Fibroblast of skin of left quadriceps (primary cell): ENCODE data around the gene VAV1.
A peak's percentile ranks its signal among the peaks of the same experiment; 100 is the strongest.
"Not testable (repeated sequence)": the region's sequence is repeated elsewhere in the genome, so short reads cannot be mapped to it uniquely, and the experiment has no call there.

Experiments used
- DNase-seq, 2 experiments: peaks; one replicate each; pipeline ENCODE4 v3.0.0-alpha.2; 2013; ENCODE audit warnings: low read depth in 2 of 2

VAV1 gene

DNA sequence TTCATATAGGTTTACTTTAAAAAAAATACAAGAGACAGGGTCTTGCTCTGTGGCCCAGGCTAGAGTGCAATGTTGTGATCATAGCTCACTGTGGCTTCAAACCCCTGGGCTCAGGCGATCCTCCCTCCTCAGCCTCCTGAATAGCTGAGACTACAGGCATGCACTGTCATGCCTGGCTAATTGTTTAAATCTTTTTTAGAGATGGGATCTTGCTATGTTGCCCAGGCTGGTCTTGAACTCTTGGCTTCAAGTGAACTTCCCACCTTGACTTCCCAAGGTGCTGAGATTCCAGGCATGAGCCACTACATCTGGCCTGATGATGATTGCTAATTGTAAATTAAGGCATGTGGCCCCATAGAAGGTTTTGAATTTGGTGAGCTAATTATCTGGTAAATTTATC lies 79.5 kb downstream of the VAV1 start:
- no peak for DNase-seq

DNA sequence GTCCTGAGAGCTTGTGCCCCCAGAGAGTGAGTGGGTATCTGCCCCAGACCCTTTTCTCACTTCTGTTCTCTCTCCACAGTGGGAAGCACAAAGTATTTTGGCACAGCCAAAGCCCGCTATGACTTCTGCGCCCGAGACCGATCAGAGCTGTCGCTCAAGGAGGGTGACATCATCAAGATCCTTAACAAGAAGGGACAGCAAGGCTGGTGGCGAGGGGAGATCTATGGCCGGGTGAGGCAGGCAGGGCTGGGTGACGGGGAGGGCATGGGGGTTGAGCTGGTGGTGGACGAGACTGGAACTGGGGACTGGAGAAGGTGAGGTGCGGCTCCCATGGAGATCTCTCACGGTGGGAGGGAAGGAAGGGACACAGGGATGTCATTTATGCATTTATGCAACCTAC lies 81.4 kb downstream of the VAV1 start:
- DNase-seq, result no peak

DNA sequence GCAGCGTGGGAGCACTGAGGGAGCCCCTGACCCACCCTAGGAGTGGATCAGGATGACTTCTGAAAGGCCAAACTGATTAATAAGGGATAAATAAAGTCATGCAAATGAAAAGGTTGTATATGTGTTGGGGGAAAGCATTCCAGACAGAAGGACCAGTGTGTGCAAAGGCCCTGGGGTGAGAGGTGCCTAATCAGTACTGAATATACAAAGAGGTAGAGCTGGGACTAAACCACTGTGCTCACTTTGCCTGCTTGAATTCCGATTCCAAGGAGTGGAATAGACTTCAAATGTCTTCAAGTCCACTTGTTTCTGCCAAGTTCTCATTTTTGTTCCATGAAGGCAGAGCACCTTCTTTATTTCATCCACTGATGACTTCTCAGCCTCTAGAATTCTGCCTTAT lies 82.2 kb downstream of the VAV1 start:
- DNase-seq, result no peak

DNA sequence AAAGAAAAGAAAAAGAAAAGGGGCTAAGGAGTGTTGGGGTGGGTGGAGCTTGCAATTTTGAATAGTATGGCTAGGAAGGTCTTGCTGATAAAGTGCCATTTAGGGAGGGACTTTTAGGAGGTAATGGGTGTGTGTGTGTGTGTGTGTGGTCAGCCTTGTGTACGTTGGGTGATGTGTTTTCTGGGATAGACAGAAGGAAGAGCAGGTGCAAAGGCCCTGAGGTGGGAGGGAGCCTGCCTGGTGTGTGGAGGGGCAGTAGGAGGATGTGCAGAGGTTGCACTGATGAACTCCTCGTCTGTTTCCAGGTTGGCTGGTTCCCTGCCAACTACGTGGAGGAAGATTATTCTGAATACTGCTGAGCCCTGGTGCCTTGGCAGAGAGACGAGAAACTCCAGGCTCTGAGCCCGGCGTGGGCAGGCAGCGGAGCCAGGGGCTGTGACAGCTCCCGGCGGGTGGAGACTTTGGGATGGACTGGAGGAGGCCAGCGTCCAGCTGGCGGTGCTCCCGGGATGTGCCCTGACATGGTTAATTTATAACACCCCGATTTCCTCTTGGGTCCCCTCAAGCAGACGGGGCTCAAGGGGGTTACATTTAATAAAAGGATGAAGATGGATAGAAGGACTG lies 84.4 kb downstream of the VAV1 start:
- DNase-seq, result no peak

- no peak for DNase-seq
These were observed 89.3 kb downstream of the VAV1 start for GRCh38 chr19:6861683-6862286.

DNA sequence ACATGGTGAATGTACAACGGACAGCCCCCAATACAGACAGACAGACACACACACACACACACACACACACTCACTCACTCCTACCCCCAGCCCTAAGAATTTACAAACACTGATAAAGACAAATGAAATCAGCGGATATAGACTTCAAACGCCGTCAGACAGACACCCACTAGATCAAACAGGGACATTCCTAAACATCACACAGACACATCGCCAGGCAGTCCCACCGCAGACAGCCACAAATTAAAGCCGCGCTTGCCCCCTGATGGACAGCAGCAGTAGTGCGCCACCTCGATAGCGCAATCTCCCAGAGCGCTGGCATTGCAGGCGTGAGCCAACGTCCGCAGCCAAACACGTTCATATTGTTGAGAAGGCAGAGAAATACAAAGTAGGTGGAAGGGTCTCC lies 90.2 kb downstream of the VAV1 start:
- DNase-seq, result peak; percentile 50 to 52

- no peak for DNase-seq
These were observed 91.9 kb downstream of the VAV1 start for GRCh38 chr19:6864325-6864940.

- no peak for DNase-seq
These were observed 93.3 kb downstream of the VAV1 start for GRCh38 chr19:6865849-6866248.

DNA sequence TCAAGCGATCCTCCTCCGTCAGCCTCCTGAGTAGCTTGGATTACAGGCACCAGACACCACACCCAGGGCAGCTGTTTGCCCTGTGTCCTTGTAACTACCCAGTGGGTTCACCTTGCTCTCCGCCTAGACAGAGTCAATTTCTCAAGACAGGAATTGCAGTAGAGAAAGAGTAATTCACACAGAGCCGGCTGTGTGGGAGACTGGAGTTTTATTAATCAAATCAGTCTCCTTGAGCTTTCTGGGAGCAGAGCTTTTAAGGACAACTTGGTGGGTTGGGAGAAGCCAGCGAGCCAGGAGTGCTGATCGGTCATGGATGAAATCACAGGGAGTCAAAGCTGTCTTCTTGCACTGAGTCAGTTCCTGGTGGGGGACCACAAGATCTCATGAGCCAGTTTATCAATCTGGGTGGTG lies 94.2 kb downstream of the VAV1 start:
- no peak for DNase-seq

GRCh38 chr19:6868351-6868750 lies 95.8 kb downstream of the VAV1 start:
- DNase-seq, result no peak

GRCh38 chr19:6869151-6869882 lies 96.8 kb downstream of the VAV1 start:
- not testable (repeated sequence) for DNase-seq

DNA sequence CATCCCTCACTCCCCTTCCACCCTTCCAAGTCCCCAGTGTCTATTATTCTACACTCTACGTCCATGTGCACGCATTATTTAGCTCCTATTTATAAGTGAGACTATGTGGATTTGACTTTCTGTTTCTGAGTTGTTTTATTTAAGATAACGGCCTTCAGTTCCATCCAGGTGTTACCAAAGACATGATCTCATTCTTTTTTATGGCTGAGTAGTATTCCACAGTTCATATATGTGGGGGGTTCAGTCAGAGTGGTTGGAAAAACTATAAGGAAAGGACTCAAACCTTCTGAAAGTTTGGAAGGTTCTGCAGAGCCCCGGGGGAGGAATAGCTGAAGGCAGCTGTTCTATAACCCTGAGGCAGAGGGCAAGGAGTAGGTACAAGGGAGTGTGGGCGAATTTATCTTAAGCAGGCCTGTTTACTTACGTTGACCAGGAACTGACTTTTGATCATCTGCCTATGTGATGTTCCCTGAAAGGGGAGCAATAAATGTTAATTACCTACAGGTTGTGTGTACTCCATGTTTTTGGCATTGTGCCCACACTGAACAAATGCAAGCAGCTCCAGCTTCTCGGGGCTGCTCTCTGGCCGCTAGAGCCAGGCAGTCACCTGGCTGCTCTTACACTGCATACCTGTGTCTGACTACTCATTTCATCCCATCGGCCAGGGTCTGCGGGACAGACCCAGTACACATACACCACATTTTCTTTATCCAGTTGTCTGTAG lies 101.4 kb downstream of the VAV1 start:
- DNase-seq, result no peak

DNA sequence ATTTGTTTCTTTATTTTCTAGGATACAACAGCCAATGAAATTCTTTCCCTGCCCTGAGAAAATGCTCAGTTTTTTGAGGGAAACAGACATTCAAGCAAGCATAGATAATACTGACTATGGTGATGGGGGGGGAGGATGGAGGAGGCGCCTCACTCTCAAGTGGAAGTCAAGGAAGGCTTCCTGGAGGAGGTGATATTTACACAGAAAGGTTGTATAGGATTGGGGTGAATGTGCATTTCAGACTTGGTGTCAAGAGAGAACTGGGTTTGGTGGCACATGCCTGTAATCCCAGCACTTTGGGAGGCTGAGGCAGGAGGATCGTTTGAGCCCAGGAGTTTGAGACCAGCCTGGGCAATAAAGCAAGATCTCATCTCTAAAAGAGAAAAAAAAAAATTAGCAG lies 102.7 kb downstream of the VAV1 start:
- DNase-seq, result no peak

DNA sequence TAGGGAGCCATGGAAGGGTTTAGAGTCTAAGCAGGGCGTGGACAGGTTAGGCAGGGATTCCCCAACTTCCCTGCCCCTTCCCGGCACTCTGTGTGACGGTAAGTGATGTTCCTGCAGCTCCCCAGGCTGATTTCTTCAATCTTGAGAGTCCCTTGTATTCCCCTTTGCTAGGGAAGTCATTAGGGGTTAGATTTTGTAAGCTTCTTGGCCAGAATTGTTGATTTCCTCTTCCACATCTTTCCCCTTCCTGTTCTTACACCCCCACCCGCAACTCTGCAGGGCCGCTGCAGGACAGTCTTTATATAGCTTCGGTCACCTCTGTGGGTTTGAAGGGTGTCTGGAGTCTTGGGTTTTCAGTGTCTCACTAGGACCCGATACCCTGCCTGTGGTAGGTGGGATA lies 104.2 kb downstream of the VAV1 start:
- DNase-seq, result no peak

DNA sequence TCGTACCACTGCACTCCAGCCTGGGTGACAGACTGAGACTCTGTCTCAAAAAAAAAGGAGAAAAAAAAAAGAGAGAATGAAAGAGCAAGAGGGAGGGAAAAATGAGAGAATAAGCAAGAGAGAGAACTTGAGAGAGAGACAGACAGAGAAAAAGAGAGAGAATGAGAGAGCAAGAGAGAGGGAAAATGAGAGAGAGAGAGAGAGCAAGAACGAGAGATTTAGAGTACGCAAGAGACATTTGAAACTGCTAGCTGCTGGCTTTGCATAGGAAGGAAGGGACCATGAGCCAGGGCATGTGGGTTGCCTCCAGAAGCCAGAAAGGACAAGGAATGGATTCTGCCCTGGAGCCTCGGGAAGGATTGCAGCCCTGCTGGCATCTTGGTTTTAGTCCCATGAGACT lies 105.3 kb downstream of the VAV1 start:
- no peak for DNase-seq

DNA sequence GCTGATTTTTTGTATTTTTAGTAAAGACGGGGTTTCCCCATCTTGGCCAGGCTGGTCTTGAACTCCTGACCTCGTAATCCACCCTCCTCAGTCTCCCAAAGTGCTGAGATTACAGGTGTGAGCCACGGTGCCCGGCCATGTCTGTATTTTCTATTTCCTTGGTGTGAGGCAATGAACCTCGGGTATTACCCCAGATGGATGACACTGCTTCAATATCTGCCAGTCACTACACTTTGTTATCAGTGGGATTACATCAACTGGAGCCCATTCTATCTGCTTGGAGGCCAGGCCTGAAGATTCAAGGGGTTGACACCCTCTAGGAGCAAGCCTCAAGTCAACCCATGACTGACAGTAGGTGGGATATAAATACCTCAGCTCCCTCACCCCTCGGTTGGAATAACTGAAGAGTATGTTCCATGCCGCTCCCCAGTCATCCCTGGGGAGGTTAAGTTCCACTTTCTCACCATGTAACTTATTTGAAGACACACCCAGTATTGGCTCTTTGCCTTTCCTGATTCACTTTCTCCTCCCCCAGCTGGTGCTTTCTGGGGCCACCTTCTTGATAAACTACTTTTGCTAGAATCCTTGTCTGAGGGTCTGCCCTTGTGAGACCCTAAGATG lies 113.9 kb downstream of the VAV1 start:
- DNase-seq, result no peak

- DNase-seq, result no peak
These were observed 114.8 kb downstream of the VAV1 start, which contains the start of gene ADGRE1 for GRCh38 chr19:6887316-6887715. TSS of gene ADGRE1 (plus strand) at chr19:6887579. CDS start at chr19:6887609, 30 bp downstream.

GRCh38 chr19:6888967-6889366 lies 116.5 kb downstream of the VAV1 start:
- no peak for DNase-seq

DNA sequence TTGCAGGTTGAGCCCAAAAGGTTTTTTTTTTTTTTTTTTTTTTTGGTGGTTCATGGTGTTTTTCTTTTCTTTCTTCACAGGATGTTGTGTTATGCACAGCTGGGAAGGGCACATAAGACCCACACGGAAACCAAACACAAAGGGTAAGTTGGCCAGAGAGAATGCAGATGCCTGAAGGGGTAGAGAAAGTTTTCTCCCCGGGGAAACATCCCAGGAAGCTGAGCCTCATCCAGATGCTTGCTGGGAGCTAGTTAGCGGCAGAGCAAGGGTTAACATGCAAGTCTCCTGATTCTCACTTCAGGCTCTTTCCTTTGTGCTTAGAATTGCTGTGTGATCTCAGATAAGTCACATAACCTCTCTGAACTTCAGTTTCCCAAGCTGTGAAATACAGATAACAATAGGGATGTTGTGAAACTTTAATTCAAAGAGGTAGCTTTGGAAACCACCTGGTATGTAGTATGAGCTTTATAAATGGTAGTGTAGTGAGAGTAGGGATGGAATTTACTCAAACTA lies 117.9 kb downstream of the VAV1 start:
- DNase-seq, result no peak

GRCh38 chr19:6890938-6891337 lies 118.4 kb downstream of the VAV1 start:
- DNase-seq, result no peak

- DNase-seq, result no peak
These were observed 119.4 kb downstream of the VAV1 start for GRCh38 chr19:6891761-6892385.
